GM21528 (cell line): ENCODE data around the gene SLC2A8.

Experiments used
- ATAC-seq: cut with Tn5 transposase; IDR thresholded peaks from one replicate; pipeline ENCODE4 v1.9.1; 2021; ENCODE audit warnings: mild to moderate bottlenecking, moderate library complexity; ENCODE audit not compliant: unreplicated experiment, low FRiP score

The SLC2A8 gene

DNA sequence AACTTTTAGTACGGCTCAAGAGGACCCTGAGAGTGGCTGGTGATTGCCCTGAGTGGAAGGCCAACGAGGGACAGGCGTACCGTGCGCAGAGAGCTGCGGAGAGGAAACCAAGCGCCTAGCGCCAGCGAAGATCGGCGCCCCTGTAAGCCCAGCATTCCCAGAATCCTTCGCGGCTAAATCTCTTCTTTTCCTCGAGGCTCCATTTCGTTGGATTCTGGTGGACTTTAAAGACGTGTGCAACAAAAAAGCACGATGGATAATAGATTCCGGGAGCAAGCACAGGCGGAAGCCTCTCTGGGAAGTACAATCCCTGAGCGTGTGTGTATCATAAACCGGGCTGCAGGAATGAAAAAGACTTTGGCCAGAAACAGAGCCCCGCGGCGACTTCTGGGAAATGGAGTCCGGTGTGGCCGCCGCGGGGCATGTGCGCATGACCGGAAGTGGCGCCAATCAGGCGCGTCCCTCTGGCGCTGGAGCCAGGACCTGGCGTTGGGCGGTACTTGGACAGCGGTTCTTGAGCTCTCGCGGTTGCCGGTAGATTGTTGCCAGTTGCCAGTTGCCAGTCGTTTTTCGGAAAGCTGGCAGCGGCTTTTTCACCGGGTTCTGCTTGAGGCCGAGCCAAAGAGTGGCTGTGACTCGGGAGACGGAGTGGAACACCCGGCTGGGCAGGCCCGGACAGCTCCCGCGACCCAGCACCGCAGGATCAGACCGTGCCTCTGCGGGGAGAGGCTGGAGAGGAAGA lies 27.1 kb downstream of the SLC2A8 start, which contains the start of gene ZNF79:
ZNF79 (plus strand) TSS at position 449 of the 742 bp plus-strand sequence. CDS start 406 bp downstream, outside the sequence.
- peak; percentile 79 for ATAC-seq

DNA sequence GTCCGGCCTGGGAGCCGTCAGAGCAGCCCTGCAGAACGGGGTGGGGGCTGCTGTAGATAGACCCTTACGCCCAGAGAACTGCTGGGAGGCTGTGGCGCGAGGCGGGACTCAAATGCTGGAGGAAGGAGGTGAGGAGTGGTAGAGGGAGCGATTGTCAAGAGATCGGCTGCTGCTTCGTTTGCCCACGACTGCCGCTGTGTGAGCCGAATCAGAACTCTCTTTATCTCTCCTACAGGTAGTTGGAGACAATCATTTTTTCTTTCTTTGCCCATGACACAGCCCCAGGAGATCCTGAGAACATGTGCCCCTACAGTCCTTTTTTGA lies 27.7 kb downstream of the SLC2A8 start:
- ATAC-seq: peak; percentile 20

DNA sequence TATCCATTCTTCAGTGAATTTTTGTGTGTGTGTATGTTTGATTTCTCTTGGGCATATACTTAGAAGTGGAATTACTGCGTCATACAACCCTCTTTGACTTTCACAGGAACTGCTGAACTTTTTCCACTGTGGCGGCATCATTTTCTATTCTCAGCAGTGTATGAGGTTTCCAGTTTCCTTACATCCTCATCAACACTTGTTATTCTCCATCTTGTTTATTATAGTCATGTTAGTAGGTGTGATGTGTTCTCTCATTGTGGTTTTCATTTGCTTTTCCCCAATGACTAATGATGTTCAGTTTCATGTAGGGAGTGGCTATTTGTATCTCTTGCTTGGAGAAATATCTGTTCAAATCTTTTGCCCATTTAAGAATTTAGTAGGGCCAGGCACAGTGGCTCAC lies 29.8 kb downstream of the SLC2A8 start:
- no peak for ATAC-seq

DNA sequence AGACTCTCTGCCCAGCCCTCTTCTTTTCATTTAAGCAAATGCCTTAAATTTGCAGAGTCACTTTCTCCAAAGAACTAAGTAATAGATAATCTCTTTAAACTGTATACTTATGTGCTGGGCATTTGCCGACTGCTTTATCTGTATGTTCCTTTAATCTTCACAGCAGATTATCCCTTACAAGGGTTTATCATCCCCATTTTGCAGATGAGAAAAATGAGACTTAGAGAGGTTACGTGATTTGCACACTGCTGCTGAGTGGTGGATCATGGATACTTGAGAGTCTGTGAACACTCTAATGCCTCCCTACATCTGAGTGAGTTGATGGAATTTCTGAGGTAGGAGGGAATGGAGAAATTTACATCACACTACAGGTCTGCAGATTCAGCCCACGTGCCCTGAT lies 31.4 kb downstream of the SLC2A8 start:
- no peak for ATAC-seq

DNA sequence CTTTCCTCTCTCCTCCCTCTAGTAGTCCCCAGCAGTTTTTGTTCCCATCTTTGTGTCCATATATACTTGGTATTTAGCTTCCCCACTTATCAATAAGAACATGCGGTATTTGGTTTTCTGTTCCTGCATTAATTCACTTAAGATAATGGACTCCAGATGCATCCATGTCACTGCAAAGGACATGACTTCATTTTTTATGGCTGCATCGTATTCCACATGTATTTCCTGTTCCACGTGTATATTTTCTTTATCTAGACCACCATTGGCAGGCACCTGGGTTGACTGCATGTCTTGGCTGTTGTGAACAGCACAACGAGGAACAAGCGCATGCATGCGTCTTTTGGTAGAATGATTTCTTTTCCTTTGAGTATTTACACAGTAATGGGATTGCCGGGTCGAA lies 33.4 kb downstream of the SLC2A8 start:
- no peak for ATAC-seq

DNA sequence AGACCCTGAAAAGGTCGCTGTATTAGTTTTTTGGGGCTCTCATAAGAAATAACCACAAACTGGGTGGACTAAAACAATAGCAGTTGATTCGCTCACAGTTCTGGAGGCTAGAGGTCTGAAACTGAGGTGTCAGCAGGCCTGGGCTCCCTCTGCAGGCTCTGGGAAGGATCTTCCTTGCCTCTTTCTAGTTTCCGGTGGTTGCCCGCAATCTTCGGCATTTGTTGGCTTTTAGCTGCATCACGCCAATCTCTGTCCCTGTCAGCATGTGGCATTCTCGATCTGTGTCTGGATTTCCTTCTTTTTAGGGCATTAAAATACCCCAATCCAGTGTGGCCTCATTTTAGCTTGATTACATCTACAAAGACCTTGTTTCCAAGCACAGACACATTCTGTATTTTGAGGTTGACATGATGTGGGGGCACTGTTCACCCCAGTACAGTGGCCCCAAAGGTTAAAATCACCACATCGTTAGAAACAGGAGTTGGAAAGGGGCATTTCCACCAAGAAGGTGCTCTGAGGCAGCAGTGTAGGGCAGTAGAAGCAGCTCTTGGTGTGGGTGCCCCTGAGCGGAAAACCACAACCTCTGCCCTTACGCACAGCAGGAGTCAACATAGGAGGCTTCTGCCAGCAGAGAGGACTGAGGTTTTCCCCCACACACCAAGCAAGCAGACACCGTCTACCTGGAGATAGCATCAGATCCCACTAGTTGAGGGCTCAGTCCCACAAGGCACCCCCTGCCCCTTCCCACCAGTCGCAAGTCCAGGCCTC lies 40.7 kb downstream of the SLC2A8 start:
- ATAC-seq: no peak

DNA sequence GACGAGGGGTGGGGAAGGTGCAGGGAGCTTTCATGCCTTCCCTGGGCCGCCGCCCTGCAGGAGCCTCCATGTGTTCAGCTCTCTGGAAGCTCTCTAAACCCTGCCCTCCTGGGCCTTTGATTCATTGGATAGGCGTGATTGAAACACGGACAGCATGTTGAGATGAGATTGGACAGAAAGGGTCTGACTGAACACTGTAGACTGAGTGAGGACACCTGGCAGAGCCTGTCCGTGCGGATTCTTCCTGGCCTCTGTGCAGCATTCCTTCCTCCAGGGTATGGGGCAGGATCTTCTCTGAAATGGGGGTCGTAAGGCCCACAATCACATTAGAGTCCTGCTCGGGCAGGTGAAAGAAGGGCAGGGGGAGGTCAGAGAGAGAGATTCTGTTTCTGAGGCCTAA lies 41.4 kb downstream of the SLC2A8 start:
- ATAC-seq: no peak

DNA sequence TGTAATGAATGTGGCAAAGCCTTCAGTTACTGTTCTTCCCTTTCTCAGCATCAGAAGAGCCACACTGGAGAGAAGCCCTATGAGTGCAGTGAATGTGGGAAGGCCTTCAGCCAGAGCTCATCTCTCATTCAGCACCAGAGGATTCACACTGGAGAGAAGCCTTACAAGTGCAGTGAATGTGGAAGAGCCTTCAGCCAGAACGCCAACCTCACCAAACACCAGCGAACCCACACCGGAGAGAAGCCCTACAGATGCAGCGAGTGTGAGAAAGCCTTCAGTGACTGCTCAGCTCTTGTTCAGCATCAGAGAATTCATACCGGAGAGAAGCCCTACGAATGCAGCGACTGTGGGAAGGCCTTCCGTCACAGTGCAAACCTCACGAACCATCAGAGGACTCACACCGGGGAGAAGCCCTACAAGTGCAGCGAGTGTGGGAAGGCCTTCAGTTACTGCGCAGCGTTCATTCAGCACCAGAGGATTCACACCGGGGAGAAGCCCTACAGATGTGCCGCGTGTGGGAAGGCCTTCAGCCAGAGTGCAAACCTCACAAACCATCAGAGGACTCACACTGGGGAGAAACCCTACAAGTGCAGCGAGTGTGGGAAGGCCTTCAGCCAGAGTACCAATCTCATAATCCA lies 47.4 kb downstream of the SLC2A8 start:
- no peak for ATAC-seq

DNA sequence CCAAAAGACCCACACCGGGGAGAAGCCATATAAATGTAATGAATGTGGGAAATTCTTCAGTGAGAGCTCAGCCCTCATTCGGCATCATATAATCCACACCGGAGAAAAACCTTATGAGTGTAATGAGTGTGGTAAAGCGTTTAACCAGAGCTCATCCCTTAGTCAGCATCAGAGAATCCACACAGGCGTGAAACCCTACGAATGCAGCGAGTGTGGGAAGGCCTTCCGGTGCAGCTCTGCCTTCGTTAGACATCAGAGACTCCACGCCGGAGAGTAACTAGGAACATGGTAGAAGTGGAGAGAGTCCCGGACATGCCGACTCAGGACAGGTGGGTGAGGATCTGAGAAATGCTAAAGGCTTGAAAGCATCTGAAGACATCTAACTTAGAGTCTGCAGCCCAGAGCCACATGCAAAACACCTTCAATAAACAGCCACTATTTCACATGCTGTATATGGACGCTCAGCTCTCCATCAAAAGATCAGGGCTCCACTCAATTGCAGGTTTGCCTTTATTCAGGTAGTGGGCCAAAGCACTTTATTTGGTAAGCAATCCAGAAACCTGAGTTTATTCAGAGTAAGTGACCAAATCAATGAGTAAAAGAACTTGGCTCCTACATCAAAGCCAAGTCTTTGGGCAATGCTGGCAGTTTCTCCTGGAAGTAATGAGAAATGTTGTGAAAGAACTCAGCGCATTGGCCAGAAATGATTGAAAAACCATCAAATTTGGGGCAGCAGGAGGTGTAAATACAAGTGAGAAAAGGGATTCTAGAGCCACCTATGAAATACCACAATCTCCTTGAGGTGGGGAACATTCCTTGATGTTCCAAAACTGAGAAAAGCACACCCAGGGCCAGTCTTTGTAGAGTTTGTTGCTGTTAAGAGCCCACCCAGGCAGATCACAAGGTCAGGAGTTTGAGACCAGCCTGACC lies 48.2 kb downstream of the SLC2A8 start:
- ATAC-seq: no peak

DNA sequence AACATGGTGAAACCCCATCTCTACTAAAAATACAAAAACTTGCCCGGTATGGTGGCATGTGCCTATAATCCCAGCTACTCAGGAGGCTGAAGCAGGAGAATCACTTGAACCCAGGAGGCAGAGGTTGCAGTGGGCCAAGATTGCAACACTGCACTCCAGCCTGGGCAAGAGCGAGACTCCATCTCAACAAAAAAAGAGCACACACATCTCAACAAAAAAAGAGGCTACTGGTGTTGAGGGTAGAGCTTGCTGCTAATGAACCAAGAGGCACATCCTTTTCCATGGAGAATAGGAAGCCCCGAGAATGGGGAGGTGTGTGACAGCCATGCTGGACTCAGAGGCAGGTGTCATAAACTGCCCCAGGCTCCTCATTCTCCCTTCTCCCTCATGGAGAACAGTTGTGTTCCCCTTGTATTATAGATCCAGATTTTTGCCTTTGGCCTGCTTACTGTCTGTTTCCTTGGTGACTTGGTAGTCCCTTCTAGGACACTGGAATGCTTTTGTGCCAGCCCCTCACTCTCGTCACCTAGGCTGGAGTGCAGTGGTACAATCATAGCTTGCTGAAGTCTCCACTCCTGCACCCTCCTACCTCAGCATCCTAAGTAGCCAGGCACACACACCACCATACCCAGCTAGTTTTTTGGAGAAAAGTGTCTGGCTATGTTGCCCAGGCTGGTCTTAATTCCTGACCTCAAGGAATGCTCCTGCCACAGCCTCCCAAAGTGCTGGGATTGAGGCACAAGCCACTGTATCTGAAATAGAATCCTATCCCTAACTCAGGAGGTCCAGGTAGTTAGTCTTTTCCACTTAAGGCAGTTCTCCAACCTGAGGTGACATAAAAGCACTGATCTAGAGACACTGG lies 49.1 kb downstream of the SLC2A8 start:
- no peak for ATAC-seq

DNA sequence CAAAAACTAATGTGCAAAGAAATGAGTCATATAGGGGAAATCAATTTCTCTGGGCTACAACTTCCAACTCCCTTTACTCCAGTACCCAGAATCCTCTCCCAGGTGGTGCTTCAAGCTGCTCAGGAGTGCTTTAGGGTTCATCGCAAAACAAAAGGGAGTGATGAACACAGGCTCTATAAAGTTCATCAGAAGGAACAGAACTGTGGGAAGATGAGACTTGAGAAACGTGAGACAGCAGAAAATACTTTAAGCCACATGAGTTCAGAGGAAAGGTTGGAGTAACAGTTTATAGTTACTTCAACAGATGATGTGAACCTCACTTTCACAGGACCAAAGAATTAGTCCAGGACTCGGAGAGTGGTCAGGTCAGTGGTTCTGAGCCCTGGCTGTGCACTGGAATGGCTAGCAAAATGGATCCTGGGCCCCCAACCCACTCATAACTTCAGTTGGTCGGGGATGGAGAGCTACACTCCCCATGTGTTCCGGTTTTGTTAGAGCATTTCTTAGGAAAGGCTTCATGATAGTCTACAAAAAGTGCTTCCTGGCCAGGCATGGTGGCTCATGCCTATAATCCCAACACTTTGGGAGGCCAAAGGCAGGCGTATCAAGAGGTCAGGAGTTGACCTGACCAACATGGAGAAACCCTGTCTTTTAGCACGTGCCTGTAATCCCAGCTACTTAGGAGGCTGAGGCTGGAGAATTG lies 49.9 kb downstream of the SLC2A8 start:
- no peak for ATAC-seq

DNA sequence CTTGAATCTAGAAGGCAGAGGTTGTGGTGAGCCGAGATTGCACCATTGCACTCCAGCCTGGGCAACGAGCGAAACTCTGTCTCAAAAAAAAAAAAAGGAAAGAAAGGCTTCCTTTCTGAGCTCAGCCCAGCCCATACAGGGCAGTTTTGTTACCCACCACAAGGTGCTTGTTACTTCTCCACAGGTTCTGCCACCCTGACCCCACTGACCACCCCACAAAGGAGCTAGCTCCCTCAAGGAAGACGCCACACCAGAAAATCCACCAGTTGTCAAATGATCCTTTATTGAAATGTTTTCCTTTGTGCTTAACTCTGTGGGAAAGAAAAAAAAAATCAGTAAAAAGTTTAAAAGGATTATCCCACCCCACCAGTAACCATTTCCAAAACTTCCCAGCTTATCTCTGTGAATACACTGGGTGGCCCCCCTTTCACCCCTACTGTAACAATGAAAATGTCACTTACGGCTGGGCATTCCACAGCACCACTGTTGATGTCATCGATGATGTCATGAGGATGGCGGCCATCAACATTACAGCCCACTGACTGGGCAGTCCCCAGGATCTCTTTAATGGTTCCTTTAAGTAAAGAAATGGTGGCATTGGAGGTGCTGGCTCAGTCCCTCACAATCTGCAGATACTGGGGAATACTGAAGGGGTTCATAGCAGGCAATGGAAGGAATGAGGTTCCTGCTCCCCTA lies 50.6 kb downstream of the SLC2A8 start:
- ATAC-seq: no peak

DNA sequence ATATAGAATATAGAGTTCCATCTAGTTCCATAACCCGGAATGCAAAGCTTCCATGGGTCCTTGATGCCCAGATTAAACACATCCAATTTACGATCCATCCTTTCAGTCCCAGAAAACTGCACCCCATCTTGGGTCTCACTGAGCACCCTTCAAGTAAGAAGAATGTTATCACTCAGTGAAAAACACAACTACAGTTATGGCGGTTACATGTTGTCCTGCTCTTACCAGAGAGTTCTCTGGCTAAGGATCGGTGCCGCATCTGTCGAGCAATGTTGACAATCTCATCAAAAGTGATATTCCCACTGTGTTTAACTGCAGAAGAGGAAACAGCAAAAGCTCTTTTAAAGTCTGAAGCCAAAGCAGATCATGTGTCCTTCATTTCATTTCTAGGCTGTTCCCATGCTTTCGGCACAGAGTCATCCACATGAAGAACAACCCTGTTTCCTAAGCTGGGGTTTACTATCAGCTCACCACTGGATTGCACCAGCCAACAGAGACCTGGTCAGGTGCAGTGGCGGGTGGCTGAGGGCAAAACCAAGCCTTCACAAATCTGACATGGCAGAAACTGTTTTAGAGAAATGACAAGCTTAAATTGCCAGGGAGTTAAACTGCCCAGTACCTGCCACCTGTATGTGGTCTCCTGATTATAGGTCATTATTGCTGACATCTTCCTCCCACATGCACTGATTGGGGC lies 51.3 kb downstream of the SLC2A8 start:
- no peak for ATAC-seq

DNA sequence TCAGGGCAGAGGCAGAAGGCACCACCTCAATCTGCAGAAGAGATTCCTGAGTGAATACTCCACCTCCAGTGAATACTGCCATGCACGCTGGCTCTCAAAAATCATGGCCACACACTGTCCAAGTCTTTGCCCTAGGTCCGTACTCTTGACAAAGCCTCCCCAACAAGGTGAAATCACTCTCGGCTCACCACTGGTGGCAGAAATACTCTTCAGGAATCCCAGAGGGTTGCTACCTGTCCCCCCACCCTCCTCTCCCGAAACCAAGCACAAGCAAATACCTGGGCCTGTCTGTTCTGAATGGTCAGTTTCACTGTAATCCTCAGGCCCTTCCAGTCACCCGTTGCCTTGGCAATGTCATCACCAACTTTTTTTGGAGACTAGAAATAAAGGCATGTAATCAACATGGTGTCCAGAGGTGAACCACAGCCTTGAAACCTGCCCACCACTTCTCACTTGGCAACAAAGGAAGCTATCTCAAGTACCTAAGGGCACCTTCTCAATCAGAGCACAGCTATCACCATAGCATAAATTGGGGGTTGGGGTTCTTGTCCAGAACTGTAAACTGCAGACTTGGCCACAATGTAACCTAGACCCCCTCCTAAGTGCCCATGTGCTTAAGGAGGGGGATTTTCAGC lies 52.5 kb downstream of the SLC2A8 start:
- no peak for ATAC-seq

DNA sequence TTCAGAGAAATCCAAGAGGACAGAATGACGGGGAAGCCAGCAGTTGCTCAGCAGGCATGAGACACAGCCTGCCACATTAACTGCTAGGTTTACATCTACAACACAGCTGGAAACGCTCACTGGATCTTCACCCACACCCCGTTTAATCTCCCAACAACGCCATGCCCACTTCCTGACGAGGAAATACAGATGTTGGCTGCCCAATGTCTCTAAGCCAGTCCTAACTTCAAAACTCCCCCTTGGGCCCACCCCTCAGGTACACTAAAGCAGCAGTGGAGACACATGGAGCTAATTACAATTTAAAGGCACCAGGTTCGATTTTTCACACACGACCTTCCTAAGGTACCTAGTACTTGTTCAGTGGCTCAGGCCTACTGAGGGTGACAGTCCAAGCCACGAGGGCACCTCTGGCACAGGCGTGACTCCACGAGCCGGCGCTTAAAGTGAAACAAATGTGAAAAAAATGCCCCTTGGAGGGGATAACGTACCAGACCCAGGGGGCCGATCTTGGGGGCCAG lies 53.3 kb downstream of the SLC2A8 start:
- peak; percentile 2 for ATAC-seq

DNA sequence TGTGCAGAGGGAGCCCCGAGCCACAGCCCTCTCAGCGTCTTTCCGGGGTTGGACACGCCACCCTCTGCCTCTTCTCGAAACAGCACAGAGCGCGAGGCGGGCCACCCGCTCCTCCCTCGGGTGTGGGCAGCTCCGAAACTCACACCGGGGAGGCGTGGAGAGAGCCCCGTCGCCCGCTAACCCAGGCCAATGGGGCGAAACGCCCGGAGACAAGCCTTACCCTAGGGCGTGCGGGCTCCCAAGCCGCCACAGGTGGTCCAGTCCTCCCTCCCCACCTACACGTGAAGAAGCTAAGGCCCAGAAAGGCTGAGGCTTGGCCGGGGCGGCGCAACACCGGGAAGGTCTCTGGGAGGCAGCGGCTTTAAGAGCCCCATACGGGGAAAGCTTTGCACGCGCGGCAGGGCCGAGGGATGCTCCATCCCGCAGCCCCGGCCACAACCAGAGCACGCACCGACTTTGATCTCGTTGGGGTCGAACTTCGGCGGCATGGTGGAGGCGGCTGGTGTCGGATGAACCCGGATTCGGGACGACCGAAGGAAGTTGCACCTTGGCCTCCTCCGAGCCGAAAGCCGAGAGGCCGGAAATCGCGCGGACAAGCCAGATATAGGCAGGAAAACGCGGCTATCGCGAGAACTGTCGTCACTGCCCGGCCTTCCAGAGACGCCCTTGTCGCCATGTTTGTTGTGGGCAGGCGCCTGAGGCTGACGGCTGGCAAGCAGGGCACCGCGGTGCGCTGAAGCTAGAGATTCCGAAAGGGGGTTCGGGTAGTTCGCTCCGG lies 54.0 kb downstream of the SLC2A8 start, which contains the start of the genes LRSAM1 and RPL12:
LRSAM1 (plus strand) TSS at position 681 of the 778 bp plus-strand sequence. CDS start 3,018 bp downstream, outside the sequence.
RPL12 (minus strand) TSS at position 577 of the 778 bp plus-strand sequence; CDS start at position 488, 89 bp downstream.
- peak; percentile 72 for ATAC-seq
